OCI-LY3 (cell line): ENCODE results near the gene KLHL29.

Experiments used
- H2AFZ ChIP-seq: fragments of 200-600, 300-600 bp; shearing (Covaris generic); 2 replicates; pipeline ENCODE4 v1.6.0; 2014; ENCODE audit warnings: antibody characterized with exemption, low read depth, low read length
- H3K27ac ChIP-seq: fragments of 200-600, 300-600 bp; sonication (generic); 2 replicates; pipeline ENCODE4 v1.5.1; 2014; ENCODE audit warnings: mild to moderate bottlenecking, low read length, moderate library complexity, mixed read lengths
- H3K27me3 ChIP-seq: fragments of 200-600, 300-600 bp; sonication (generic); 2 replicates; pipeline ENCODE4 v1.6.1; 2014; ENCODE audit warnings: low read depth, low read length, mixed read lengths
- H3K36me3 ChIP-seq: fragments of 200-600, 300-600 bp; sonication (generic); replicated peaks from 2 replicates; pipeline ENCODE3; 2014; ENCODE audit warnings: low read depth, low read length, mixed read lengths
- H3K4me1 ChIP-seq: fragments of 300-600, 200-600 bp; sonication (generic); 2 replicates; pipeline ENCODE4 v1.6.1; 2014; ENCODE audit warnings: low read length, mixed read lengths
- H3K4me2 ChIP-seq: fragments of 200-600, 300-600 bp; sonication (generic); 2 replicates; pipeline ENCODE4 v1.6.1; 2014; ENCODE audit warnings: low read length, mixed read lengths
- H3K4me3 ChIP-seq: fragments of 300-600, 200-600 bp; sonication (generic); 2 replicates; pipeline ENCODE4 v1.5.1; 2014; ENCODE audit warnings: antibody characterized with exemption, mild to moderate bottlenecking, low read length, moderate library complexity
- H3K79me2 ChIP-seq: fragments of 300-600, 200-600 bp; shearing (Covaris generic); 2 replicates; pipeline ENCODE4 v1.6.1; 2014; ENCODE audit warnings: mild to moderate bottlenecking, low read length, mixed read lengths
- H3K9ac ChIP-seq: fragments of 300-600, 200-600 bp; shearing (Covaris generic); 2 replicates; pipeline ENCODE4 v1.6.0; 2014; ENCODE audit warnings: mild to moderate bottlenecking, low read length, moderate library complexity
- H3K9me3 ChIP-seq: fragments of 200-600, 300-600 bp; shearing (Covaris generic); 2 replicates; pipeline ENCODE4 v1.6.1; 2014; ENCODE audit warnings: low read length, mixed read lengths; ENCODE audit not compliant: insufficient read depth
- H4K20me1 ChIP-seq: fragments of 200-600, 300-600 bp; sonication (generic); 2 replicates; pipeline ENCODE4 v1.6.1; 2016; ENCODE audit warnings: low read length, mixed read lengths; ENCODE audit not compliant: insufficient read depth
- EZH2phosphoT487 ChIP-seq: fragments of 200-600 bp; shearing (Covaris generic); IDR thresholded peaks from 2 replicates; pipeline ENCODE4 v1.6.1; 2018; ENCODE audit warnings: antibody characterized with exemption, mixed run types, low read depth
- TF ChIP-seq, protein P1 (sequence below): fragments of 200-600, 300-600 bp; sonication (generic); IDR thresholded peaks from 2 replicates; pipeline ENCODE4 v1.5.1; 2014; ENCODE audit warnings: antibody characterized with exemption, low read length, low read depth

The KLHL29 gene

DNA sequence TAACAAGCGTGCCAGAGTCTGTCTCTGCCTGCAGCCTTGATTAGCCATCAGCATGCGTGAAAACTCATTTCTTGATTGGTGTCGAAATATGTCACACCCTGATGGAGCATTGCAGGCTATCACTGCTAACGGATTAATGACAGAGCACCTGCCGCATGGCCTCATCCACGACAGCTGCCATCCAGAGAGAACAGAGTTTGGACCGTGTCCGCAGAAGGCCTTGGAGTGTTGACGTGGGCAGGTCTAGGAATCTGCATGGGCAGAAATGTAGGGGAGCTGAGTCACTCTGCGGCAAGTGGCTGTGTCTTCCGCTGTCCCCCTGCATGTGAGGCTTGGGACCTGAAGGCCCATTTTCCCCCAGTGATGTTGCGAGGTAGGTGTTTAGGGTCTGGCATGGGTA, 43.0 kb downstream of the KLHL29 start:
- TF ChIP-seq EZH2phosphoT487 = no peak
- TF ChIP-seq, protein P1, sequence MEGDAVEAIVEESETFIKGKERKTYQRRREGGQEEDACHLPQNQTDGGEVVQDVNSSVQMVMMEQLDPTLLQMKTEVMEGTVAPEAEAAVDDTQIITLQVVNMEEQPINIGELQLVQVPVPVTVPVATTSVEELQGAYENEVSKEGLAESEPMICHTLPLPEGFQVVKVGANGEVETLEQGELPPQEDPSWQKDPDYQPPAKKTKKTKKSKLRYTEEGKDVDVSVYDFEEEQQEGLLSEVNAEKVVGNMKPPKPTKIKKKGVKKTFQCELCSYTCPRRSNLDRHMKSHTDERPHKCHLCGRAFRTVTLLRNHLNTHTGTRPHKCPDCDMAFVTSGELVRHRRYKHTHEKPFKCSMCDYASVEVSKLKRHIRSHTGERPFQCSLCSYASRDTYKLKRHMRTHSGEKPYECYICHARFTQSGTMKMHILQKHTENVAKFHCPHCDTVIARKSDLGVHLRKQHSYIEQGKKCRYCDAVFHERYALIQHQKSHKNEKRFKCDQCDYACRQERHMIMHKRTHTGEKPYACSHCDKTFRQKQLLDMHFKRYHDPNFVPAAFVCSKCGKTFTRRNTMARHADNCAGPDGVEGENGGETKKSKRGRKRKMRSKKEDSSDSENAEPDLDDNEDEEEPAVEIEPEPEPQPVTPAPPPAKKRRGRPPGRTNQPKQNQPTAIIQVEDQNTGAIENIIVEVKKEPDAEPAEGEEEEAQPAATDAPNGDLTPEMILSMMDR = no peak
- no peaks in the 10 kb centered on the region for H3K79me2 ChIP-seq
- H4K20me1 ChIP-seq = no peaks in the 10 kb centered on the region
- H3K27me3 ChIP-seq = no peaks in the 10 kb centered on the region
- no peak overlapping the region for H3K9ac ChIP-seq
- H3K4me1 ChIP-seq = no peaks in the 10 kb centered on the region
- H3K4me3 ChIP-seq = no peak overlapping the region
- no peaks in the 10 kb centered on the region for H3K36me3 ChIP-seq
- H3K4me2 ChIP-seq = no peak overlapping the region
- no peak overlapping the region for H3K27ac ChIP-seq
- no peaks in the 10 kb centered on the region for H3K9me3 ChIP-seq
- H2AFZ ChIP-seq = no peak overlapping the region

DNA sequence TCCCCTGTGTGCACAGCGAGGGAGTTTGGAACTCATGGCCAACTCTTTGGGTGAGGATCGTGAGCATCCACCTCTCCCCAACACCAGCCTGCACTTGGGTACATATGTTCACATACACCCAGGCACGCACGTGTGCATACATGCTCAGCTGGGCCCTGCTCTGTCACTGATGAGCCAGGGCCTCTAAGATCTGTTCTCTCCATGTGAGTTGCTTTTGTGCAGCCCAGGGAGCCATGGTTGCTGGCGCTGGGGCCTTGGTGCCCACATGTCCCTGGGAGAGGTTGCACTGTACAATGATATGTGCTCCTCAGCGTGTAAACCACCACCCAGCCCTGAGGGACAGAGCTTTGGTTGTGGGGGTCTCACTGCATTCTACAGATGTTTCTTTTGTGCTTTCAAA, 44.1 kb downstream of the KLHL29 start:
- no peak overlapping the region for H2AFZ ChIP-seq
- H3K9me3 ChIP-seq = no peaks in the 10 kb centered on the region
- no peaks in the 10 kb centered on the region for H3K36me3 ChIP-seq
- no peaks in the 10 kb centered on the region for H3K79me2 ChIP-seq
- H4K20me1 ChIP-seq = no peaks in the 10 kb centered on the region
- no peak overlapping the region for H3K4me2 ChIP-seq
- no peaks in the 10 kb centered on the region for H3K4me1 ChIP-seq
- H3K4me3 ChIP-seq = no peak overlapping the region
- TF ChIP-seq EZH2phosphoT487 = no peak
- TF ChIP-seq, protein P1 = no peak
- H3K9ac ChIP-seq = no peak overlapping the region
- no peak overlapping the region for H3K27ac ChIP-seq
- H3K27me3 ChIP-seq = no peaks in the 10 kb centered on the region

DNA sequence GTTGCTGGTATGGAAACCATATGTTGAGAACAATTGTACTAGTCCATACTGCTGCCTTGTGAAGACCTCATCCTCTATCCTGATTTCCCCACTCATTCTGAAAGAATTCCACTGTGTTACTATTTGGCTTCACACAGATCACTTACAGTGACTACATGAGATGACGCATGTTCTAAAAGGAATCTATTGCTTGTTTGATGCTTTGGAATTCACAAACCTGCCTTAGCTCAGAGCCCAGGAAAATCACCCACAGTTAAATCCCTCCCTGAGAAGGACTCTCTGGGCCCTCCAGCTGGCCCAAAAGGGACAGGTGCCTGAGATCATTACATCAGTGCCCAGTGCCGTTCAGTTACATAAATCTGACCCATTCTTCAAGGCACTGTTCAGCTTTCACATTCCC, 45.3 kb downstream of the KLHL29 start:
- no peak for TF ChIP-seq EZH2phosphoT487
- TF ChIP-seq, protein P1 = no peak
- Histone ChIP-seq H2AFZ (no peak overlapping the region), H3K9me3 (no peaks in the 10 kb centered on the region), H3K27me3 (no peaks in the 10 kb centered on the region), H3K4me1 (no peaks in the 10 kb centered on the region), H3K9ac (no peak overlapping the region), H4K20me1 (no peaks in the 10 kb centered on the region), H3K36me3 (no peaks in the 10 kb centered on the region), H3K79me2 (no peaks in the 10 kb centered on the region), H3K4me3 (no peak overlapping the region), H3K4me2 (no peak overlapping the region), H3K27ac (no peak overlapping the region)

DNA sequence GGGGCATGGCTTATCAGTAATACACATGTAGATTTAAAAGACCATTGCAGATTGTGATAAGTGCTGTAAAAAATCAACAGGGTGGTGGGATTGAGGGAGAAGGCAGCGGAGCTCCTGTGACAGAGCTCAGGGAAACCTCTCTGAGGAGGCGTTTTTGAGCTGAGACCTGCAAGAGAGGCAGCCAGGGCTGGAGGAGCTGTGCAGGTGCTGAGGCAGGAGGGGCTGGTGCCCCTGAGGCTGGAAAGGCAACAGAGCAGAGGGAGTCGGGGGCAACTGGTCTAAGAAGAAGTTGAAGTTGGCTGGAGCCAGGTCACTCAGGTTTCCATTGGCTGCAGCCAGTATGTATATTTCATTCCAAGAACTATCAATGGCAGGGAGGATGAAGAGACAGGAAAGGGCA, 47.6 kb downstream of the KLHL29 start:
- Histone ChIP-seq H3K27ac (no peak overlapping the region), H3K9me3 (no peaks in the 10 kb centered on the region), H3K36me3 (no peaks in the 10 kb centered on the region), H3K4me3 (no peak overlapping the region), H3K27me3 (no peaks in the 10 kb centered on the region), H3K4me2 (no peak overlapping the region), H3K79me2 (no peaks in the 10 kb centered on the region), H4K20me1 (no peaks in the 10 kb centered on the region), H3K4me1 (no peaks in the 10 kb centered on the region), H2AFZ (no peak overlapping the region), H3K9ac (no peak overlapping the region)
- TF ChIP-seq, protein P1 = no peak
- TF ChIP-seq EZH2phosphoT487 = no peak
